EH (cell line): ENCODE results near the gene MARCHF2.

Experiments
- DNase-seq: peaks from one replicate; pipeline ENCODE4 v3.0.0-alpha.2; 2015; ENCODE audit warnings: low read depth

The MARCHF2 gene

GRCh38 chr19:8453616-8454015 is 40.5 kb downstream of the MARCHF2 start:
- DNase-seq, result no peak

DNA sequence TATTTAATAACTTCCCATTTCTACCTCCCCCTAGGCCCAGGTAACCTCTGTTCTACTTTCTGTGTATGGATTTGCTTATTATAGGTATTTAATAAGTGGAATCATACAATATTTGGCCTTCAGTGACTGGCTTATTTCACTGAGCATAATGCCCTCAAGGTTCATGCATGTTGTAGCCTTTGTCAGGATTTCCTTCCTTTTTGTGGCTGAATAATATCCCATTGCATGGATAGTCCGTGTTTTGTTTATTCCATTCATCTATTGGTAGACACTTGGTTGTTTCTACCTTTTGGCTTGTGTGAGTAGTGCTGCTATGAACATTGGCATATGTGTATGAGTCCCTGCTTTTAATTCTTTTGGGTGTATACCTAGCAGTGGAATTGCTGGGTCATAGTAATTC is 41.1 kb downstream of the MARCHF2 start:
- no peak for DNase-seq

- DNase-seq, result no peak
These were observed 41.9 kb downstream of the MARCHF2 start for GRCh38 chr19:8455018-8455417.

DNA sequence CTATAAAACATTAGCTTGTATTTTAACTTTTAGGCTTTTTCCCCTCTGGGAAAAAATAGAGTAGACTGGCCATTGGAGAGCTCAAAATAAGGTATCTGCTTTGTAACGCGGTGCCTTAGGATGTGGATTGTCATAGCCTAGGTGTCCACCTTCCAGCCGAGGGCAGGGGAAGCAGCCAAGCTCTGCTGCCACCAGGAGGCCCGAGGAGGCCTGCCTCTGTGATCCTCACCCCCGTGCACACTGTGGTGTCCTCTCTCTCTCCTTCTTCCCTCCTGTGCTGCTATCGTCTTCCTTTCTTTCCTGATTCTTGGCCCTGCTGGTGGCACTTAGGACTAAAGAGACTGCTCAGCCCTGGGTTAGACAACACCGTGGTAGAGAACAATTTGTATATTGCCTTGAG is 43.0 kb downstream of the MARCHF2 start:
- no peak for DNase-seq

DNA sequence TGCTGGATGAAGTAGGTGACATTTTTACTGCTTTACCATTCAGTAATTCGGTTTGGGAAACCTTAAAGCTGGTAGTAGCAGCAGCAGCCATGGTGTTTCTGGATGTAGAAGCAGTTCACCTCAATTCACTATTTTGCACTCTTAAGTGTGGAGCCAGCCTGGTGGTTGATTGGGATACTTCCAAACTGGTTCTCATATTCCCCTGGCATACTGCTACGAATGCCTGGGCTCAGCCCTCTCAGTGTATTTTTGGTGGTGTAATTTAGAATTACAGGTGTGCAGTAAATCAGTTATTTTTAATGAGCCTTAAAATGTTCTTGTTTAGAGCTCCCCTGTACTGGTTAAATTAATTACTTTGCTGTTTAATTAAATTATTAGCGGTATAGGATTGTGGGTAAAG is 44.1 kb downstream of the MARCHF2 start:
- no peak for DNase-seq

GRCh38 chr19:8457827-8458226 is 44.7 kb downstream of the MARCHF2 start:
- no peak for DNase-seq

GRCh38 chr19:8458380-8458779 is 45.3 kb downstream of the MARCHF2 start:
- no peak for DNase-seq

DNA sequence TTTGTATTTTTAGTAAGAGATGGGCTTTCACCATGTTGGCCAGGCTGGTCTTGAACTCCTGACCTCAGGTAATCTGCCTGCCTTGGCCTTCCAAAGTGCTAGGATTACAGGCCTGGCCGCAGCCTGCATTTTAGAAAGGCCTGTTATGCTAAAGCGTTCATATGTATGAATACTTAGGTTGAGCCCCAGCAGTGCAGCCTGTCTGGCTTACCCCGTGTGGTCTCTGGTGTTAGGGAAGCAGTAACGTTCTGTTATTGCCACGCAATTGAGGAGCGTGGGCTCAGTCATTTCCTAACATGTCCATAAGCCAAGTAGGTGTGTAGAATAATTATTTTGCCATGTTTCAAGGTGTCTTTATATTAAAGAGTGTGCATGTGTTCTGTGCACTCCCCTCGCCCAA is 46.0 kb downstream of the MARCHF2 start:
- no peak for DNase-seq

GRCh38 chr19:8459520-8460270 is 46.6 kb downstream of the MARCHF2 start:
- DNase-seq, result peak; percentile 86

- DNase-seq, result peak; percentile 41
These were observed 47.6 kb downstream of the MARCHF2 start for GRCh38 chr19:8460516-8461298.

- no peak for DNase-seq
These were observed 48.3 kb downstream of the MARCHF2 start for GRCh38 chr19:8461376-8461775.

DNA sequence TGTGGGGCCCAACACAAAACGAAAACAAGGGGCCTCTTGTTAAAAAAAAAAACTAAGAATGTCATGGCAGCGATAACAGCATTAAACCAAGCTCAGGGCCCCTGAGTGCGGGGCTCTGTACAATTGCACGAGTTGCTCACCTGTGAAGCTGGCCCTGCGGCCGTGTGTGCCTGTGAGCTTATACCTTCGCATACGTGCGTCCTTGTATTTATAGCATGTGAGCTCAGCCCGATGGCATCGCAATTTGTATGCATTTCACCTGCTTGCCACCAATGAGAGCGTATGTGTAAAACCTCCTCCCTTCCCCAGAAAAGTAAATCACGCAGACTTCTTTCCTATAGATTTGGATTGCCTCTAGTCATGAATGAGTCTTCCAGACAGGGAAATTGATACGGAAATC is 48.8 kb downstream of the MARCHF2 start:
- DNase-seq, result no peak

GRCh38 chr19:8462571-8462970 is 49.5 kb downstream of the MARCHF2 start:
- no peak for DNase-seq

DNA sequence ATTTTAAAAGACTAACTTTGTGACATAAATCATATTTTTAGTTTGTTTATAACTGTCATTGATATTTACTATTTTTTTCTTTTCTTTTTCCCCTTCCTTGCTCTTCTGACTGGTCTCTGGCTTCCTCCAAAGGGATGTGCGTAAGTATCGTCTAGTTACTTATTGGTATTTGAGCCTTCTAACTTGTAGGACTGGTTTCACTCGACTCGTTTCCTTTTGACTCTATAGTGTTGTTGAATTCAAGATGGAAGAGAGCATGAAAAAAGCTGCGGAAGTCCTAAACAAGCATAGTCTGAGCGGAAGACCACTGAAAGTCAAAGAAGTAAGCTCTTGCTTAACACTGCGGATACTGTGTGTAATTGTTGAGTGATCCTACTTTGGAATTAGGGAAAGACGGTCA is 50.3 kb downstream of the MARCHF2 start:
- DNase-seq, result no peak

DNA sequence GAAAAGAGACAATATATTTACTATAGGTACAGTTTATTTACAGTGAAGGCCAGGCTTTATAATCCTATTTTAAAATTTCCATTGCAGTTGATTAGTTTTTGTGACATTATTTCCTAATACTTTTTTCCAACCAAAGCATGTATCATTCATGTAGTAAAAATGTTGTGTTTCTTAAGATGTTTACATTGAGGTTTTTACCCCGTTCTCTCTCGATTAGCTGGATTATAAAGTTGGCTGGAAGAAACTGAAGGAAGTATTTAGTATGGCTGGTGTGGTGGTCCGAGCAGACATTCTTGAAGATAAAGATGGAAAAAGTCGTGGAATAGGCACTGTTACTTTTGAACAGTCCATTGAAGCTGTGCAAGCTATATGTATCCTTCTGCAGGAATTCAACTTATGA is 52.9 kb downstream of the MARCHF2 start:
- peak; percentile 34 for DNase-seq

DNA sequence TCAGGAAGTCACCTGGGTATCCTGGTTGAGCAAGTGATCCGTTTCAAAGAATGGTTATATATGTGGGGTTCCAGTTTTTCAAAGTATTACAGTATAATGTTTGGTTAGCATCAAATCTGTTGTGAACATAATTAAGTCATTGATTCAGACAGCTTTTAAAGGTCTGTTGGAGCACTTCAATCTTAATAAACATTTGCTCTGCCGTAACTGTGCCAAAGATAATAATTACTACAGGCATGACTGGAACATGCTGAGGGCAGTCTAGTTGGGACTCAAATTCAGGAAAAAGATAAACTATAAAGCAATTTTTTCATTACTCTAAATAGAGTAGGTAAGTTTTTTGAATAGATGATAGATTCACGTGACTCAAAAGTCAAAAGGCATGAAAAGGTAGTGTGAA is 55.0 kb downstream of the MARCHF2 start:
- DNase-seq, result no peak

DNA sequence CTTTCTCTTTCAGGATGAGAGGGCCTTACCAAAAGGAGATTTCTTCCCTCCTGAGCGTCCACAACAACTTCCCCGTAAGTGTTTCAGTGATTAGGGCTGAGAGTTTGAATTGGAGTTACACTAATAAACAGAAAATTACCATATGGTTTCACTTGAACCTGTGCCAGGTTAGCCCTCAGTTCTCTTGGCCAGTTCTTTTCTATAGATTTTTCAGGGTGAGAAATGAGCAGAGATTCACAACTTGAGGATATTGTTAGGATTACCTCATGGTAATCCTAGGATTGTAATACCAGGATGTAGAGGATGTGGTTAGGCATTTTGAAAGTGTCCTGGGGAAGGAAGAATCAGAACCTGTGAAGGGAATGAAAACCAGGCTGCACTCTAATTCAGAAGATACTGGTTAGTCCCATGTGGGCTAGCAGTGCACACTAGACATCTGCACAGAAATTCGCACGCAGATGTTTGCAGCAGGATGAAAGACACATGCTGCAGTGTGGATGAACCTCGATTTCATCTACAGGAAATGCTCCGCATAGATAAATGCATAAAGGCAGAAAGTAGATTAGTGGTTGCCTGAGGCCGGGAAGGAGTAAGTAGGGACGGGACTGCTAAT is 55.8 kb downstream of the MARCHF2 start:
- peak; percentile 49 for DNase-seq

- DNase-seq, result no peak
These were observed 56.7 kb downstream of the MARCHF2 start for GRCh38 chr19:8469613-8470368.

GRCh38 chr19:8473648-8474476 is 60.8 kb downstream of the MARCHF2 start:
- no peak for DNase-seq

GRCh38 chr19:8475005-8475404 is 61.9 kb downstream of the MARCHF2 start:
- no peak for DNase-seq

GRCh38 chr19:8476524-8476923 is 63.4 kb downstream of the MARCHF2 start:
- DNase-seq, result no peak

DNA sequence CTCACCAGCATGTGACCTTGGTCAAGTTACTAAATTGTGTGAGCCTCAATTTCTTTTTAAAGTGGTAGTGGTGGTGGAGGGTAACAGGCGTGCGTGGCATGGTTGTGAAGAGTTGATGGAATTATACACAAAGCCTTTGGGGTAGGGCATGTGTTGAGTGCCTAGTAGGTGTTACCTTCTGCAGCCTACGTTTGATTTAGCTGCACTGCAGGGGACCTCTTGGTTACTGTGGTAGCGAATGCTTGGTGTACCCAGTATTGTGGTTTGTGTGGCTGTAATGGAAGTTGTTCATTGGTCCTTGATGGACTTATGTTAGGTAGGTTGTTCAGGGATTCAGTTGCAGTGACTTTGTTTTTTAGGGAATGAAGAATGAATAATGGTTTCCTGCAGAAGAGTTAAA is 64.8 kb downstream of the MARCHF2 start:
- DNase-seq, result no peak
